Neural cell (in vitro differentiated cells): ENCODE data around the gene ST3GAL3. TPM values are rescaled to one million over a fixed set of nuclear protein-coding genes. Genes with fewer than 3 reads are reported as not detected.
A peak's percentile ranks its signal among the peaks of the same experiment; 100 is the strongest.

Source experiments
- H2AFZ ChIP-seq: fragments of 200-600, 300-800 bp; sonication (generic), shearing (Covaris generic); 2 replicates; pipeline ENCODE4 v1.6.0; 2014; ENCODE audit warnings: low read depth, mild to moderate bottlenecking, antibody characterized with exemption, low read length, moderate library complexity
- H3F3A ChIP-seq: fragments of 200-600 bp; shearing (Covaris generic); 2 replicates; pipeline ENCODE4 v1.6.1; 2016; ENCODE audit warnings: mild to moderate bottlenecking, moderate library complexity, mixed read lengths, antibody characterized with exemption, low read length; ENCODE audit not compliant: insufficient read depth, poor library complexity, severe bottlenecking
- H3K27ac ChIP-seq: fragments of 200-600, 300-800 bp; sonication (generic), shearing (Covaris generic); 2 replicates; pipeline ENCODE4 v1.5.1; 2014; ENCODE audit warnings: mild to moderate bottlenecking, low read length, moderate library complexity
- H3K27me3 ChIP-seq: fragments of 300-800, 200-600 bp; sonication (generic), shearing (Covaris generic); 2 replicates; pipeline ENCODE4 v1.6.0; 2014; ENCODE audit warnings: mild to moderate bottlenecking, low read depth, low read length, moderate library complexity; ENCODE audit not compliant: insufficient read depth
- H3K36me3 ChIP-seq: fragments of 300-800, 200-600 bp; sonication (generic), shearing (Covaris generic); 2 replicates; pipeline ENCODE4 v1.5.1; 2014; ENCODE audit warnings: mild to moderate bottlenecking, antibody characterized with exemption, low read length, moderate library complexity; ENCODE audit not compliant: insufficient read depth
- H3K4me2 ChIP-seq: fragments of 300-800, 200-600 bp; sonication (generic), shearing (Covaris generic); 2 replicates; pipeline ENCODE4 v1.6.0; 2014; ENCODE audit warnings: mild to moderate bottlenecking, low read length
- H3K4me3 ChIP-seq: fragments of 300-800, 200-600 bp; sonication (generic), shearing (Covaris generic); 2 replicates; pipeline ENCODE4 v1.5.1; 2014; ENCODE audit warnings: mild to moderate bottlenecking, low read length, moderate library complexity
- H3K79me2 ChIP-seq: fragments of 200-600 bp; shearing (Covaris generic); replicated peaks from 2 replicates; pipeline ENCODE4 v1.6.0; 2014; ENCODE audit warnings: mild to moderate bottlenecking, low read length, moderate library complexity; ENCODE audit not compliant: insufficient read depth
- H3K9ac ChIP-seq: fragments of 300-800, 200-600 bp; sonication (generic), shearing (Covaris generic); 2 replicates; pipeline ENCODE4 v1.6.1; 2016; ENCODE audit warnings: mild to moderate bottlenecking, low read length, mixed read lengths
- H3K9me2 ChIP-seq: fragments of 200-600 bp; shearing (Covaris generic); 2 replicates; pipeline ENCODE4 v1.6.1; 2016; ENCODE audit warnings: mild to moderate bottlenecking, low read length, mixed read lengths; ENCODE audit not compliant: insufficient read depth
- H3K9me3 ChIP-seq: fragments of 200-600, 300-800 bp; sonication (generic), shearing (Covaris generic); 2 replicates; pipeline ENCODE4 v1.6.1; 2016; ENCODE audit warnings: mild to moderate bottlenecking, mixed run types, low read length, moderate library complexity, mixed read lengths
- H4K20me1 ChIP-seq: fragments of 200-600 bp; shearing (Covaris generic); 2 replicates; pipeline ENCODE4 v1.6.1; 2016; ENCODE audit warnings: mild to moderate bottlenecking, mixed run types; ENCODE audit not compliant: insufficient read depth
- CTCF ChIP-seq: fragments of 450-650 bp; IDR thresholded peaks from 2 replicates; pipeline ENCODE4 v1.5.1; 2014; ENCODE audit warnings: antibody characterized with exemption, mild to moderate bottlenecking, moderate library complexity; ENCODE audit not compliant: poor library complexity, severe bottlenecking
- EP300 ChIP-seq: fragments of 450-650 bp; conservative IDR thresholded peaks from 2 replicates; pipeline ENCODE4 v1.6.1; 2014; ENCODE audit warnings: antibody characterized with exemption, mild to moderate bottlenecking, moderate library complexity; ENCODE audit not compliant: poor library complexity, severe bottlenecking
- EZH2 ChIP-seq: fragments of 200-600, 300-800 bp; shearing (Covaris generic), sonication (generic); IDR thresholded peaks from 2 replicates; pipeline ENCODE4 v1.6.1; 2014; ENCODE audit warnings: antibody characterized with exemption, low read length, borderline replicate concordance, mild to moderate bottlenecking; ENCODE audit not compliant: insufficient read depth, poor library complexity, severe bottlenecking
- MXI1 ChIP-seq: fragments of 450-650 bp; conservative IDR thresholded peaks from 2 replicates; pipeline ENCODE4 v1.6.1; 2014; ENCODE audit warnings: antibody characterized with exemption, mild to moderate bottlenecking; ENCODE audit not compliant: poor library complexity, severe bottlenecking
- POLR2AphosphoS5 ChIP-seq: IDR thresholded peaks from 2 replicates; pipeline ENCODE4 v1.6.1; 2012
- RAD21 ChIP-seq: fragments of 450-650 bp; conservative IDR thresholded peaks from 2 replicates; pipeline ENCODE4 v1.6.1; 2014; ENCODE audit warnings: antibody characterized with exemption, mild to moderate bottlenecking, moderate library complexity
- SMC3 ChIP-seq: fragments of 450-650 bp; conservative IDR thresholded peaks from 2 replicates; pipeline ENCODE4 v1.6.1; 2014; ENCODE audit warnings: antibody characterized with exemption, mild to moderate bottlenecking, moderate library complexity; ENCODE audit not compliant: poor library complexity
- TAF1 ChIP-seq: IDR thresholded peaks from 2 replicates; pipeline ENCODE4 v1.6.1; 2012; ENCODE audit warnings: low read depth
- polyA minus RNA-seq: library from RNA; depleted of rRNA, polyadenylated mRNA; stranded (reverse); fragments of >200 nt; gene quantifications from 2 replicates; pipeline ENCODE4 v1.2.3, GENCODE V29; 2014
- polyA plus RNA-seq: library from polyadenylated mRNA; depleted of rRNA; stranded (reverse); fragments of >200 nt; gene quantifications from 2 replicates; pipeline ENCODE4 v1.2.3, GENCODE V29; 2014
- TF ChIP-seq, protein P1 (sequence below): IDR thresholded peaks from 2 replicates; pipeline ENCODE4 v1.6.1; 2012; ENCODE audit warnings: borderline replicate concordance

The ST3GAL3 gene
- 36.8 and 37.8 TPM in 2 replicates for polyA plus RNA-seq
- 33.6 and 37.0 TPM in 2 replicates for polyA minus RNA-seq

- Histone ChIP-seq H3K79me2 (peaks cover 11% of the 10 kb centered on the region), H3F3A (no peaks in the 10 kb centered on the region), H3K4me2 (peak within 1 kb of the TSS; percentile 93), H3K36me3 (no peaks in the 10 kb centered on the region), H3K4me3 (peak within 1 kb of the TSS; percentile 95), H3K27ac (peak within 1 kb of the TSS; percentile 39), H3K9me3 (no peaks in the 10 kb centered on the region), H3K27me3 (no peaks in the 10 kb centered on the region), H3K9me2 (no peaks in the 10 kb centered on the region), H2AFZ (peak within 1 kb of the TSS; percentile 65), H4K20me1 (no peaks in the 10 kb centered on the region), H3K9ac (peak within 1 kb of the TSS; percentile 72)
- TF ChIP-seq TAF1 (no peak), CTCF (peak; percentile 7), POLR2AphosphoS5 (peak; percentile 73), MXI1 (peak; percentile 99), SMC3 (peak; percentile 40), EP300 (peak; percentile 41)
Measured at GRCh38 chr1:43707190-43708001, at the start of gene ST3GAL3. Gene ST3GAL3, plus strand, starts transcription at chr1:43707536. Its CDS starts 28,727 bp downstream, at chr1:43736263.

DNA sequence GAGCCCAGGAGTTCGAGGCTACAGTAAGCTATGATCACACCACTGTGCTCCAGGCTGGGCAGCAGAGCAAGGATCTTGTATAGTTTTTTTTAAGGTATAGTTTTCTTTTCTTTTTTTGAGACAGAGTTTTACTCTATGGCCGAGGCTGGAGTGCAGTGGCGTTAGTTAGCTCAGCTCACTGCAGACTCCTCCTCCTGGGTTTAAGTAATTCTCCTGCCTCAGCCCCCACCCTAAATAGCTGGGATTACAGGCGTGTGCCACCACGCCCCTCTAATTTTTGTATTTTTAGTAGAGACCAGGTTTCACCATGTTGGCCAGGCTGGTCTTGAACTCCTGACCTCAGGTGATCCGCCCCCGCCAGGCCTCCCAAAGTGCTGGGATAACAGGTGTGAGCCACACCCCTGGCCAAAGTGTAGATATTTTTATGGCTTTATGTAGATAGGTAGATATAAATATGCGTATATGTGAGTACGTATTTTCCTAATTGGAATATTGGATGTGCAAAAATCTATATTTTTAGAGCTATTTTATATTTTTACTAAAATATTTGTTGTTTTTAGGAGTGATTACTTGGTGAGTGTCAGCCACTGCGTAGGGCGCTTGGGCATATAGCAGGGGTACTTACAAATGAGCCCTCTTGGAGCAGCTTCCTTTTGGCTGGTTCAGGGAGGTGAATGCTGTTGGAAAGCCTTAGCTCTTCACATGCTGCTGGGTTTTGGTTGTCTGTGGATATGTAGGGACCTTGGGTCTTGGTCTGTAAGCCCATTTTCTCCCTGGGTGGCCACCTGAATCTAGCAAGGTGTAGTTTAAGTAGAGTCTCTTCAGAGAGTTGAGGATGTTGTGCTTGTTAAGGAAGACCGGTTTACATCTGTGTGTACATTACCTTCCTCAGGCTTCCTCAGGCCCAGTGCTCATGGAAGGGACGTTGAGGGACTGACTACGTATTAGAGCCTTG lies 47.8 kb upstream of the ST3GAL3 start:
- no peak overlapping the region for H3K4me3 ChIP-seq
- H3K27ac ChIP-seq = no peak overlapping the region

More for the DNA sequence above, 47.8 kb upstream of the ST3GAL3 start:
- no peak for TF ChIP-seq EP300
- no peak for TF ChIP-seq CTCF
- TF ChIP-seq MXI1 = no peak
- no peak for TF ChIP-seq POLR2AphosphoS5
- no peak for TF ChIP-seq TAF1
- no peak for TF ChIP-seq EZH2
- TF ChIP-seq, protein P1, sequence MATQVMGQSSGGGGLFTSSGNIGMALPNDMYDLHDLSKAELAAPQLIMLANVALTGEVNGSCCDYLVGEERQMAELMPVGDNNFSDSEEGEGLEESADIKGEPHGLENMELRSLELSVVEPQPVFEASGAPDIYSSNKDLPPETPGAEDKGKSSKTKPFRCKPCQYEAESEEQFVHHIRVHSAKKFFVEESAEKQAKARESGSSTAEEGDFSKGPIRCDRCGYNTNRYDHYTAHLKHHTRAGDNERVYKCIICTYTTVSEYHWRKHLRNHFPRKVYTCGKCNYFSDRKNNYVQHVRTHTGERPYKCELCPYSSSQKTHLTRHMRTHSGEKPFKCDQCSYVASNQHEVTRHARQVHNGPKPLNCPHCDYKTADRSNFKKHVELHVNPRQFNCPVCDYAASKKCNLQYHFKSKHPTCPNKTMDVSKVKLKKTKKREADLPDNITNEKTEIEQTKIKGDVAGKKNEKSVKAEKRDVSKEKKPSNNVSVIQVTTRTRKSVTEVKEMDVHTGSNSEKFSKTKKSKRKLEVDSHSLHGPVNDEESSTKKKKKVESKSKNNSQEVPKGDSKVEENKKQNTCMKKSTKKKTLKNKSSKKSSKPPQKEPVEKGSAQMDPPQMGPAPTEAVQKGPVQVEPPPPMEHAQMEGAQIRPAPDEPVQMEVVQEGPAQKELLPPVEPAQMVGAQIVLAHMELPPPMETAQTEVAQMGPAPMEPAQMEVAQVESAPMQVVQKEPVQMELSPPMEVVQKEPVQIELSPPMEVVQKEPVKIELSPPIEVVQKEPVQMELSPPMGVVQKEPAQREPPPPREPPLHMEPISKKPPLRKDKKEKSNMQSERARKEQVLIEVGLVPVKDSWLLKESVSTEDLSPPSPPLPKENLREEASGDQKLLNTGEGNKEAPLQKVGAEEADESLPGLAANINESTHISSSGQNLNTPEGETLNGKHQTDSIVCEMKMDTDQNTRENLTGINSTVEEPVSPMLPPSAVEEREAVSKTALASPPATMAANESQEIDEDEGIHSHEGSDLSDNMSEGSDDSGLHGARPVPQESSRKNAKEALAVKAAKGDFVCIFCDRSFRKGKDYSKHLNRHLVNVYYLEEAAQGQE = no peak
- TF ChIP-seq SMC3 = no peak
- no peak for TF ChIP-seq RAD21
- Histone ChIP-seq H3F3A (no peaks in the 10 kb centered on the region), H2AFZ (no peak overlapping the region), H4K20me1 (no peaks in the 10 kb centered on the region), H3K4me2 (no peak overlapping the region), H3K9ac (no peak overlapping the region), H3K36me3 (peaks cover 6% of the 10 kb centered on the region), H3K9me3 (no peaks in the 10 kb centered on the region), H3K79me2 (peaks cover 2% of the 10 kb centered on the region), H3K27me3 (no peaks in the 10 kb centered on the region), H3K9me2 (no peaks in the 10 kb centered on the region)
